IPS-NIHi7 (cell line): Measurements from ENCODE around the gene SND1.
A peak's percentile ranks its signal among the peaks of the same experiment; 100 is the strongest.

Experiments used
- DNase-seq: peaks from one replicate; pipeline ENCODE4 v3.0.0; 2012; ENCODE audit warnings: mixed read lengths; ENCODE audit errors: extremely low spot score

Gene SND1

GRCh38 chr7:128019288-128019687 lies 367.3 kb downstream of the SND1 start:
- DNase-seq: peak; percentile 33

DNA sequence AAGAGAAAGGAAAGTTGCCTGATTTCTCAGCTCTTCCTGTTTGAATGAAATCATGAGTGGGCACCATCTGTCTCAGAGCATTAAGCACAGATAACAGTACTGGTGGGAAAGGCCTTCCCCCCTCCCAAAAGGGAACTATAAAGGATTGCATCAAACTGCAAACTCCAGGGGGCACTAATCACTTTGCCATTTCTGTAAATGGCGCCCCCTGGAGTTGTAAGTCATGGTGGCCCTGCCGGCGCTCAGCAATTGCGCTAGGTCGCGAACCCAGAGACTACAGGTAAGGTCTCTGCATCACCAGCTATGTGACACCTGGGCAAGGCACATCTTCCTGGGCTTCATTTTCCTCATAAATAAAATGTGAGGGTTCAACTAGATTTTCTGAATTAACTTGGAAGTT lies 368.2 kb downstream of the SND1 start:
- peak; percentile 62 for DNase-seq

GRCh38 chr7:128021366-128021765 lies 369.4 kb downstream of the SND1 start:
- DNase-seq: no peak

- DNase-seq: no peak
These were observed 370.9 kb downstream of the SND1 start for GRCh38 chr7:128022631-128023532.

DNA sequence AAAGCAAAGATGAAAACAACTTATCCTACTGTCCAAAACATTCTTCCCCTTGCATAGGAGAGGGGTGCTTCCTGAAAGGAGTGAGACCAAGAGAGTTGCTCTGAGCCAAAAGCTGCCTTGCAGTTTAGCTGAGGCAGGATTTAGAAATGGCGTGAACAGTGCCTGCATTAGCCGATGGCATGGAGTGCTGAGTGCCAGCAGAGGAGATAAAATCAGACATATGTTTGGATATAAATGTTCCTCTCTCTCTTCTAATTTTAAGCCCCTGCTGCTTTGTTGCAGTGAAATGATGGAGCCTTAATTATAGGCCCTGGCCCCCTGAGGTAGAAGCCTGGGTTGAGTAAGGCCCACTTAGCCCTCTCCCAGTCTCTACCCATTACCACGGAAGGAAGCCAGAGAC lies 372.2 kb downstream of the SND1 start:
- DNase-seq: no peak

DNA sequence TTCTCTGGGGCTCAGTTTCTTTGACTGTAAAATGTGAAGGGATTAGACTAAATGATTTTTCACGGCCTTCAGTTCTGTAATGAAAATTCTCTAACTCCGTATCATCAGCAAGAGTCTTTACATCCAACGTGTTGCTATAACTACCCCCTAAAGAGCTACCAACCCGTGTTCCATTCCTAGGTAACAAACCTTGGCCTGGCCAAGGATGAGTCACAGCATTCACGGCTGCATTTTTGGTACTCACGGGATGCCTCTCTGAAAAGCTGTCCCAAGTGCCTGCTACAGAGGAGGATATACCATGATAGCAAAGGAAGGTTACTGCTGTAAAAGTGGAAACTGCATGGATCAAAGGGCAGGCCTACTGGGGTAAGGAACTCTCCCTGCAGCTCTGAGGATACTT lies 373.4 kb downstream of the SND1 start:
- DNase-seq: no peak

DNA sequence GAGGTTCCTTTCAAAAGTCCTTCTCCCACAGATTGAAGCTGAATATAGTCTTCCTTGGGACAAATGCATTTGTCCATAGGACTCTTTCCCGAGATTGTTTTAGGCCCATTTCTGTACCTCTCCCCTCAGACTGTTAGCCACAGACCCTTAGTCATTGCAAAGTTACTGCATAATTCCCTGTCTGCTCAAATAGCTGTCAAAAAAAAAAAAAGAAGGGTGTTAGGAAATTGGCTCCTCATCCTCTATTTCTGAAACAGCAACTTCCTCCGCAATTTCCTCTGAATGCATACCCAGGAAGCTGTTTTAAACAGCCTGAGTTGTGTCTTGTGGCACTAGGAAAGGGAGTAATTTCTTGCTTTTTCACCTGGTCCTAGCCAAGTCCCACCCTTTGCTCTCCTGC lies 373.8 kb downstream of the SND1 start:
- no peak for DNase-seq

DNA sequence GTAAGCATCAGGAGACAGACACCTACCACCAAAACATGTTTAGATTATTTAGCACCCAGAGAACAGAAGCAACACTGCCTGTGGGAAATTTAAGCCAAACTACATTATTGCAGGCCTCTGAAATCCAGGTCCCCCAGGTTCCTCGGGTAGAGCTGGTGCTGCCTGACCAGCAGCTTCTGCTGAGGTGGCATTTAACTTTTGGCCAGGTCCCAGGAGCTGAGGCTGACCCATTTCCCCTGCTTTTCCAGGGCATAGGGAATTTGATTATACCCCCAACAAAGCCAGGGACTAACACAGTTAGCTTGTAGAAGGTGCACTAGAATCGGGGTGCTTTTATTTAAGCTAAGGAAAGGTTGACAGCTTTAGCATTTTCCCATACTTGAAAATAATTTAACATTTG lies 374.6 kb downstream of the SND1 start:
- no peak for DNase-seq

DNA sequence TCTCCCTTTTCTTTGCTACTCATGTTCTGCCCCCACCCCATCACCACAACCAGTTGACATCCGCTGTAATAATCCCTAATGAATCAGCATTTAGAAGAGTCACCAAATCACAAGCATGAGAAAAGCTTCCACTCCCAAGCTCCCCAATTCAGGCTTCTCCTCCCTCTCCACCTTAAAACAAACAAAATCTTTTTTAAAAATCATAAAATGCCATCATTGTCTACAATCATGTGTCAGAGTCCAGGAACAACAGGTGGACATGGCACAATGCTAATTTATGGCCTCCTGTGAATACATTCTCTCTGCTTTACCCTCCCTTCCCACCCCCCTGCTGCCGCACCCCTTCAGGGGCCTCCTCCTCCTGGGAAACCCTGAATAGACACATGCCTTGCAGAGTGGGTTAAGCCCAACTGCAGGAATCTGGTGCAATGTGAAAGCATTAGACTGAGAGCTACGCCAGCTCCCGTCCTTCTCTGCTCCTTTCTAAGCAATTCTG lies 375.5 kb downstream of the SND1 start:
- DNase-seq: no peak

DNA sequence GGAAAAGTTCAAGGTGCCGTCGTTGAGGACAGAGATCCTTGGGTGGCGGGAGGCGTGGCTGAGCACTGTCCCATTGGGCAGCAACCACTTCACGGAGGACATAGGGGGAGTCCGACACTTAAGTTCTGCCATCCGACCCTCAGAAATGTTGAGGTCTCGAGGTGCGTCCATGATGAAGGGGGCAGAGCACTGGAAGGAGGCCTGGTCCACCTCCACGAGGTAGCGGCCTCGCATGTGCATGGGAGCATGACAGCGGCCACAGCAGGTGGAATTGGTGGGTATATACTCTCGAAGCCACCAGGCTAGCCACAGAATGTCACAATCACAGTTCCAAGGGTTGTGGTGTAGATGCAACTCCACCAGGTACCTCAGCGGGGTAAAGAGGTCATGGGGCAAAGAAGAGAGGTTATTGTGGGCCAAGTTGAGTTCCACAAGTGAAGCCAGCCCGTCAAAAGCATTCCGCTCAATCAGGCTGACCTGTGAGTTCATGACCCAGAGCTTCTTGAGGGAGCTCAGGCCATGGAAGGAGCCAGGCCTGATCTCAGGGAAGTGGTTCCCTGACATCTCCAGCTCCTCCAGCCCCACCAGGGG lies 377.5 kb downstream of the SND1 start:
- DNase-seq: no peak

DNA sequence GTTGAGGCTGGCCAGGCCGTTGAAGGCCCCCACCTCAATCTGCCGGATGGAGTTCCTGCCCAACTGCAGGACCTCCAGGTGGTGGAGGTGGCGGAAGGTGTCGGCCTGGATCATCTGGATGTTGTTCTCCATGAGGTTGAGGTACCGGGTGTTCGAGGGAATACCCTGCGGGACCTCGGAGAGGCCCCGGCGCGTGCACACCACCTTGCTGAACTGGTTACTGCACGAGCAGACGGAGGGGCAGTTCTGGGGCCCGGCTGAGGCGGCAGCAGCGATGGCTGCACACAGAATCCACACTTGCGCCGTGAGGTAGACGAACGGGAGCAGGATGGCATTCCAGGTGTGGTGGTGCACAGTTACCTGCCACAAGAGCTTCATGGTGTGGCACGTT lies 378.3 kb downstream of the SND1 start:
- peak; percentile 35 for DNase-seq

- peak; percentile 53 for DNase-seq
These were observed 378.9 kb downstream of the SND1 start, which contains the start of gene LRRC4 for GRCh38 chr7:128030654-128031611. Gene LRRC4 (minus strand): TSS chr7:128031437. CDS start chr7:128030640, 797 bp downstream.

DNA sequence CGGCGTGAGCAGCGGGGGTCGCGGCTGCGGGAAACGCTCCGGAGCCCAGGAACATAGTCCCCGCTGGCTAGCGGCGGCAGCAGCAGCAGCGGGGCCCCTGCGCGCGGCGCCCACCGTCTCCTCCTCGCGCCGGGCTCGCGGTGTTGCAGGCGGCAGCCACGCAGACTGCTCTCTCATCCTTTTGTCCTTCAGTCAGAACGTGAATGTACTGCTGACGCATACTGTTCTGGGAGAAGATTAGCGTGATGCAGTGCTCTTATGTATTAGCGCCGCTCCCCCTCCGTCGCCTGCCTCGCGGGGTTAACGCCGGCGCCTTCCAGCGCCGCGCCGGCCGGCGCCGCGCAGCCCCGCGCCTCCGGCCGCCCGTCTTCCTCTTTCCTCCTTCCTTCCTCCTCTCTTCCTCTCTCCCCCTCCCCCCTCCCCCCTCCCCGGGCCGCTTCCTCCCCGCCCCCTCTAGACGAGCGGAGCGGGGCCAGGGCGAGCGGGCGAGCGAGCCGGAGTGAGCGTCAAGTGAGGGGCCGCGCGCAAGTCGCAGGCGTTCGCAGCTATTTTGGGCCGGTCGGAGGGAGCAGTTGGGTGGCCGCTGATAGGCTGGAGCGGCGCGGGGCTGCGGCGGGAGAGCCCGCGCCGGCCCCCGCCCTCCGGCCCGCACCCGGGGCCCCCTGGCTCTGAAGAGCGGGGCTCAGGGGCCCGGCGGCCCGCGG lies 380.1 kb downstream of the SND1 start:
- peak; percentile 48 for DNase-seq

GRCh38 chr7:128032605-128033235 lies 380.7 kb downstream of the SND1 start:
- DNase-seq: peak; percentile 74

DNA sequence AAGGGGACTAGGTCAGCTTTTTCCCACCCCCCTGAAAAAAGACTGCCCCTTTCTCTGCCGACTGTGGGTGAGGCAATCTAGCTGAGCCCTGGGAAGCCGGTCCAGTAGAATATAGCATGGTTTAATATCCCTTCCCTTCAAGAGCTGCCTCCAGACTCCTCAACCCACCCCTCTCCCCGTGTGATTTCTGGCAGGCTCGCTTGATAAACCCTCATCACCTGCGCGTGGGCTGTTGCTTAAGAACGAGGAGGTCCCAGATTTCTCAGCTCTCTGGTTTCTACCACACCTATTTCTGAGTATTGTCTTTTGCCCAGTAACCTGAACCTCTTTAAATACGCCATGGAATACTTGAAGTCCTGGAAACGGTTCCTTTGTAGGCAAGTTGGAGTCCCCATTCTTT lies 381.3 kb downstream of the SND1 start:
- DNase-seq: no peak

- no peak for DNase-seq
These were observed 382.8 kb downstream of the SND1 start for GRCh38 chr7:128034825-128035224.

DNA sequence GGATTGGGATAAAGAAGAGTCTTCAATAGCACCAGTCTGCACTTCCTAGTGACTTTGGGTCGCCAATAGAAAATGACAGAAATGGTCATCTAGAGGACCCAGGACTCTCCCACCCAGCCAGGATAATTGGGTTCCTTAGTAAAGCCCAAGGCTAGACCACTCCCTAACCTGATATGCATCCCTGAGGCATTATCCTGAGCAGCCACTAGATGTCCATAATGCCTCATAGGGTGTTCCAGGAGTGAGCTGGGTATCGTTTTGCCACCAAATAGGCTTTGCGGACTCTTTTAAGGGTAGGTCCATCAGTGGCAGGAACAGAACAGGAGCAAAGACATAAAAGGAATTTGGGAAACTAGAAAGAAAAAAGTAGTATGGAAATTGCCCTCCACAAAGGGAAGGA lies 383.7 kb downstream of the SND1 start:
- DNase-seq: peak; percentile 48

GRCh38 chr7:128036226-128036940 lies 384.4 kb downstream of the SND1 start:
- DNase-seq: no peak

- no peak for DNase-seq
These were observed 385.1 kb downstream of the SND1 start for GRCh38 chr7:128037081-128037480.
